SU-DHL-6 (cell line): Measurements from ENCODE around the gene FBXO10.
"Not testable (repeated sequence)": the region's sequence is repeated elsewhere in the genome, so short reads cannot be mapped to it uniquely, and the experiment has no call there.

ENCODE experiments used
- H2AFZ ChIP-seq: fragments of 200-600 bp; sonication (generic); 2 replicates; pipeline ENCODE4 v1.6.1; 2014; ENCODE audit warnings: low read depth, mild to moderate bottlenecking, moderate library complexity, mixed read lengths, antibody characterized with exemption, low read length; ENCODE audit not compliant: severe bottlenecking
- H3F3A ChIP-seq: fragments of 200-600 bp; shearing (Covaris generic); 2 replicates; pipeline ENCODE4 v1.6.0; 2016; ENCODE audit warnings: antibody characterized with exemption, mild to moderate bottlenecking; ENCODE audit not compliant: insufficient read depth
- H3K27ac ChIP-seq: fragments of 200-600 bp; sonication (generic); 2 replicates; pipeline ENCODE4 v1.5.1; 2016; ENCODE audit warnings: low read depth, mild to moderate bottlenecking, low read length, moderate library complexity, mixed read lengths
- H3K27me3 ChIP-seq: fragments of 200-600 bp; sonication (generic), shearing (Covaris generic); 2 replicates; pipeline ENCODE4 v1.6.0; 2014; ENCODE audit warnings: mild to moderate bottlenecking, low read length
- H3K36me3 ChIP-seq: fragments of 200-600 bp; sonication (generic); 2 replicates; pipeline ENCODE4 v1.6.1; 2014; ENCODE audit warnings: mild to moderate bottlenecking, low read length, mixed read lengths
- H3K4me2 ChIP-seq: fragments of 300-600, 200-600 bp; shearing (Covaris generic), sonication (generic); 2 replicates; pipeline ENCODE4 v1.6.0; 2014; ENCODE audit warnings: low read length, low read depth, mild to moderate bottlenecking; ENCODE audit not compliant: poor library complexity, severe bottlenecking
- H3K4me3 ChIP-seq: fragments of 200-600 bp; sonication (generic); 2 replicates; pipeline ENCODE4 v1.5.1; 2014; ENCODE audit warnings: antibody characterized with exemption, low read length, mild to moderate bottlenecking, mixed read lengths; ENCODE audit not compliant: insufficient read depth, poor library complexity, severe bottlenecking
- H3K79me2 ChIP-seq: fragments of 200-600 bp; sonication (generic); 2 replicates; pipeline ENCODE4 v1.6.1; 2014; ENCODE audit warnings: mild to moderate bottlenecking, low read length, moderate library complexity; ENCODE audit not compliant: insufficient read depth
- H3K9ac ChIP-seq: fragments of 200-600 bp; sonication (generic); 2 replicates; pipeline ENCODE4 v1.7.0; 2014; ENCODE audit warnings: mild to moderate bottlenecking, low read length
- H3K9me2 ChIP-seq: fragments of 200-600 bp; sonication (generic); replicated peaks from 2 replicates; pipeline ENCODE4 v1.6.1; 2014; ENCODE audit warnings: low read length; ENCODE audit not compliant: insufficient read depth
- H3K9me3 ChIP-seq: fragments of 200-600 bp; sonication (generic); 2 replicates; pipeline ENCODE4 v1.6.1; 2014; ENCODE audit warnings: low read length, mixed read lengths; ENCODE audit not compliant: insufficient read depth
- H4K20me1 ChIP-seq: fragments of 200-600 bp; sonication (generic); 2 replicates; pipeline ENCODE4 v1.6.1; 2014; ENCODE audit warnings: low read depth, mild to moderate bottlenecking, antibody characterized with exemption, low read length, moderate library complexity, mixed read lengths
- EZH2phosphoT487 ChIP-seq: fragments of 200-600 bp; sonication (generic), shearing (Covaris generic); conservative IDR thresholded peaks from 2 replicates; pipeline ENCODE4 v1.6.1; 2018; ENCODE audit warnings: mild to moderate bottlenecking, antibody characterized with exemption, low read length, moderate library complexity, mixed read lengths
- TF ChIP-seq, protein P1 (sequence below): fragments of 200-600 bp; sonication (generic); IDR thresholded peaks from one replicate; pipeline ENCODE4 v1.5.1; 2017; ENCODE audit warnings: antibody characterized with exemption, mild to moderate bottlenecking, low read length, moderate library complexity; ENCODE audit not compliant: insufficient read depth, poor library complexity, severe bottlenecking

FBXO10 gene

GRCh38 chr9:37515620-37516258 is 60.4 kb downstream of the FBXO10 start:
- Histone ChIP-seq H3K9me3 (no peaks in the 10 kb centered on the region), H3K9me2 (no peaks in the 10 kb centered on the region), H2AFZ (no peak overlapping the region), H3K36me3 (no peaks in the 10 kb centered on the region), H3K4me2 (no peak overlapping the region), H3K27ac (no peak overlapping the region), H4K20me1 (no peaks in the 10 kb centered on the region), H3K27me3 (no peaks in the 10 kb centered on the region), H3F3A (peaks cover under 1% of the 10 kb centered on the region; the same call in 1 of the 2 replicates), H3K79me2 (no peaks in the 10 kb centered on the region), H3K9ac (no peak overlapping the region), H3K4me3 (no peak overlapping the region)
- no peak for TF ChIP-seq EZH2phosphoT487

GRCh38 chr9:37514999-37515398 is 61.2 kb downstream of the FBXO10 start:
- no peak for TF ChIP-seq EZH2phosphoT487
- TF ChIP-seq, protein P1, sequence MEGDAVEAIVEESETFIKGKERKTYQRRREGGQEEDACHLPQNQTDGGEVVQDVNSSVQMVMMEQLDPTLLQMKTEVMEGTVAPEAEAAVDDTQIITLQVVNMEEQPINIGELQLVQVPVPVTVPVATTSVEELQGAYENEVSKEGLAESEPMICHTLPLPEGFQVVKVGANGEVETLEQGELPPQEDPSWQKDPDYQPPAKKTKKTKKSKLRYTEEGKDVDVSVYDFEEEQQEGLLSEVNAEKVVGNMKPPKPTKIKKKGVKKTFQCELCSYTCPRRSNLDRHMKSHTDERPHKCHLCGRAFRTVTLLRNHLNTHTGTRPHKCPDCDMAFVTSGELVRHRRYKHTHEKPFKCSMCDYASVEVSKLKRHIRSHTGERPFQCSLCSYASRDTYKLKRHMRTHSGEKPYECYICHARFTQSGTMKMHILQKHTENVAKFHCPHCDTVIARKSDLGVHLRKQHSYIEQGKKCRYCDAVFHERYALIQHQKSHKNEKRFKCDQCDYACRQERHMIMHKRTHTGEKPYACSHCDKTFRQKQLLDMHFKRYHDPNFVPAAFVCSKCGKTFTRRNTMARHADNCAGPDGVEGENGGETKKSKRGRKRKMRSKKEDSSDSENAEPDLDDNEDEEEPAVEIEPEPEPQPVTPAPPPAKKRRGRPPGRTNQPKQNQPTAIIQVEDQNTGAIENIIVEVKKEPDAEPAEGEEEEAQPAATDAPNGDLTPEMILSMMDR, result no peak
- H3K27ac ChIP-seq, result no peak overlapping the region

DNA sequence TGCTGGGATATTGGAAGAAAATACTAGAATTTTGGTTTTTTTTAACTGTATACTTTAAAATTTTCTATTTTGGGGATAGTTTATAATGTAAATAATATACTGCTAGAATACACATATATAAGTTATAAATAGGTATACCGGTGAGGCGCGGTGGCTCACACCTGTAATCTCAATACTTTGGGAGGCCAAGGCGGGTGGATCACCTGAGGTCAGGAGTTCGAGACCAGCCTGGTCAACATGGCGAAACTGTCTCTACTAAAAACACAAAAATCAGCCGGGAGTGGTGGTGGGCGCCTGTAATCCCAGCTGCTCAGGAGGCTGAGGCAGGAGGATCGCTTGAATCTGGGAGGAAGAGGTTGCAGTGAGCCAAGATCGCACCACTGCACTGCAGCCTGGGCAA is 61.8 kb downstream of the FBXO10 start:
- not testable (repeated sequence) for H2AFZ ChIP-seq, H3K9me3 ChIP-seq, H3K27ac ChIP-seq, H4K20me1 ChIP-seq, H3K36me3 ChIP-seq, H3K4me3 ChIP-seq, H3K27me3 ChIP-seq, H3K9me2 ChIP-seq, H3K4me2 ChIP-seq, H3K9ac ChIP-seq, H3K79me2 ChIP-seq
- H3F3A ChIP-seq, result peaks cover 12% of the 10 kb centered on the region; the same call in 1 of the 2 replicates

More at GRCh38 chr9:37514999-37515398, 61.2 kb downstream of the FBXO10 start:
- H3F3A ChIP-seq, result peaks cover 8% of the 10 kb centered on the region; the same call in 1 of the 2 replicates
- no peak overlapping the region for H3K9ac ChIP-seq
- no peaks in the 10 kb centered on the region for H3K27me3 ChIP-seq
- no peak overlapping the region for H3K4me3 ChIP-seq
- no peaks in the 10 kb centered on the region for H4K20me1 ChIP-seq
- no peak overlapping the region for H3K4me2 ChIP-seq
- no peaks in the 10 kb centered on the region for H3K79me2 ChIP-seq
- H2AFZ ChIP-seq, result no peak overlapping the region
- no peaks in the 10 kb centered on the region for H3K36me3 ChIP-seq
- no peaks in the 10 kb centered on the region for H3K9me3 ChIP-seq
- H3K9me2 ChIP-seq, result no peaks in the 10 kb centered on the region

DNA sequence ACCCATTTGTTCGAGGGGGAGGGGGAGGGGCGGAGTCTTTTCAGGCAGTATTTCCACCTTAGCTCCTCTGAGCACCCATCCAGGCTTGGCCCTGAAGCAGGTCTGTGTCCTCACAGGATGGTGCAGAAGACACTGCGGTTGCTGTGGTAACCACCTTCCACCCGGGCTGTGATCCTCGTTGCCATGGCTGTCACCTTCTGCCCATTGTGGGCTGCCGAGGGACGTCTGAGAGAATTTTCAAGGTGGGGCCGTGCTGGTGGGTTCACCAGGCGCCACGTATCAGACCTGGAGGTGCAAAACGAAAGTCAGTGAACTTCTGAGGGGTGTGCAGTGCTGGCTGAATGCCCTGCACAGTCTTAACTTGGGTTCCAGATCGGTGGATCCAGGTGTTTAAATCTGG is 63.7 kb downstream of the FBXO10 start:
- H4K20me1 ChIP-seq, result no peaks in the 10 kb centered on the region
- H2AFZ ChIP-seq, result no peak overlapping the region
- H3K9ac ChIP-seq, result no peak overlapping the region
- H3K4me2 ChIP-seq, result no peak overlapping the region
- no peaks in the 10 kb centered on the region for H3K27me3 ChIP-seq
- H3K9me3 ChIP-seq, result no peaks in the 10 kb centered on the region
- no peak for TF ChIP-seq EZH2phosphoT487
- TF ChIP-seq, protein P1, result no peak
- H3K79me2 ChIP-seq, result no peaks in the 10 kb centered on the region
- H3K27ac ChIP-seq, result no peak overlapping the region
- H3F3A ChIP-seq, result peaks cover 12% of the 10 kb centered on the region; the same call in 1 of the 2 replicates
- no peaks in the 10 kb centered on the region for H3K36me3 ChIP-seq
- H3K9me2 ChIP-seq, result no peaks in the 10 kb centered on the region
- no peak overlapping the region for H3K4me3 ChIP-seq
